GM12878 (cell line): ENCODE results near the gene FGF12. TPM values are rescaled to one million over a fixed set of nuclear protein-coding genes. Genes with fewer than 3 reads are reported as not detected.

Experiments
- ATAC-seq: fragments of 200-7000 bp; cut with Tn5 transposase; 3 replicates; pipeline ENCODE4 v1.9.1; 2020; ENCODE audit warnings: mild to moderate bottlenecking, moderate library complexity
- BruUV-seq: library from RNA; stranded (reverse); fragments of 400-500 nt; replicated peaks from 2 replicates; lab custom pipeline; 2021; lab: Mats Ljungman, UMichigan
- CTCF ChIA-PET: fragments of 300-600 bp; sonication (Branson Sonifier 250); formaldehyde crosslinking; extraction: SDS; loops from one replicate; lab custom pipeline; 2021; ENCODE audit warnings: inconsistent platforms; lab: Yijun Ruan, JAX
- POLR2A ChIA-PET: fragments of 350-600 bp; formaldehyde crosslinking; extraction: SDS; loops from one replicate; lab custom pipeline; 2021; ENCODE audit warnings: inconsistent platforms; lab: Charles Lee
- RAD21 ChIA-PET: fragments of 300-600 bp; sonication (Branson Sonifier 250); formaldehyde crosslinking; loops from one replicate; lab custom pipeline; 2023; ENCODE audit warnings: antibody characterized with exemption; ENCODE audit not compliant: unreplicated experiment; lab: Charles Lee
- SMC1A ChIA-PET: fragments of 300-600 bp; sonication (Branson Sonifier 250); formaldehyde crosslinking; loops from one replicate; lab custom pipeline; 2023; ENCODE audit not compliant: unreplicated experiment, uncharacterized antibody; lab: Charles Lee
- DNase-seq: peaks from one replicate; pipeline ENCODE4 v3.0.0-alpha.2; 2011; ENCODE audit warnings: low read depth, low spot score
- FAIRE-seq: peaks from 3 replicates; lab custom pipeline; 2011; peaks lifted over from hg19 to GRCh38; lab: Jason Lieb, UNC
- H2AFZ ChIP-seq: 2 replicates; pipeline ENCODE4 v1.6.0; 2011; ENCODE audit warnings: low read depth, low read length, control low read depth; ENCODE audit not compliant: control insufficient read depth
- H3K27ac ChIP-seq: 2 replicates; pipeline ENCODE4 v1.5.1; 2011; ENCODE audit warnings: control low read depth; ENCODE audit not compliant: control insufficient read depth, insufficient read depth
- H3K27me3 ChIP-seq, 2 experiments: replicated peaks in 1 of 2; 2 replicates each; pipeline versions ENCODE4 v1.6.0 to v1.6.1; 2011; ENCODE audit warnings: low read length in 1 of 2; ENCODE audit not compliant: control insufficient read depth in 2 of 2, insufficient read depth in 2 of 2
- H3K36me3 ChIP-seq, 2 experiments: 2 replicates each; pipeline ENCODE4 v1.5.1; 2011; ENCODE audit warnings: low read length in 1 of 2; ENCODE audit not compliant: control insufficient read depth in 2 of 2, insufficient read depth in 2 of 2
- H3K4me1 ChIP-seq: 2 replicates; pipeline ENCODE4 v1.6.1; 2011; ENCODE audit warnings: mild to moderate bottlenecking, low read length, moderate library complexity, mixed read lengths; ENCODE audit not compliant: control insufficient read depth, insufficient read depth
- H3K4me2 ChIP-seq: 2 replicates; pipeline ENCODE4 v1.6.0; 2011; ENCODE audit warnings: control low read depth; ENCODE audit not compliant: control insufficient read depth, insufficient read depth
- H3K4me3 ChIP-seq: fragments of 200-600 bp; sonication (generic); 2 replicates; pipeline ENCODE4 v1.5.1; 2016
- H3K79me2 ChIP-seq: 2 replicates; pipeline ENCODE4 v1.6.0; 2011; ENCODE audit warnings: low read length; ENCODE audit not compliant: control insufficient read depth, insufficient read depth
- H3K9ac ChIP-seq: 2 replicates; pipeline ENCODE4 v1.8.0; 2011; ENCODE audit warnings: low read length, control low read depth, mixed read lengths; ENCODE audit not compliant: control insufficient read depth, insufficient read depth
- H3K9me3 ChIP-seq: replicated peaks from 3 replicates; pipeline ENCODE4 v1.5.1; 2011; ENCODE audit warnings: mild to moderate bottlenecking, low read length; ENCODE audit not compliant: control insufficient read depth, insufficient read depth
- H4K20me1 ChIP-seq: 2 replicates; pipeline ENCODE4 v1.6.0; 2011; ENCODE audit not compliant: control insufficient read depth, insufficient read depth
- BACH1 ChIP-seq: fragments of 450-650 bp; IDR thresholded peaks from 2 replicates; pipeline ENCODE4 v1.6.1; 2017; ENCODE audit warnings: mild to moderate bottlenecking, borderline replicate concordance
- ESRRA ChIP-seq: IDR thresholded peaks from 2 replicates; pipeline ENCODE4 v1.6.1; 2012; ENCODE audit warnings: mild to moderate bottlenecking, low read length, improper control_type of control experiment
- NFXL1 ChIP-seq: fragments of 450-650 bp; IDR thresholded peaks from 2 replicates; pipeline ENCODE4 v1.6.1; 2017; ENCODE audit warnings: antibody characterized with exemption, mild to moderate bottlenecking, borderline replicate concordance
- POLR2AphosphoS5 ChIP-seq: IDR thresholded peaks from 2 replicates; pipeline ENCODE4 v1.6.1; 2011; ENCODE audit warnings: mild to moderate bottlenecking, low read length, inconsistent platforms
- RUNX3 ChIP-seq: IDR thresholded peaks from 2 replicates; pipeline ENCODE4 v1.6.1; 2012; ENCODE audit warnings: low read length, inconsistent platforms
- SMAD1 ChIP-seq: fragments of 450-650 bp; IDR thresholded peaks from 2 replicates; pipeline ENCODE4 v1.6.1; 2018; ENCODE audit warnings: mild to moderate bottlenecking, low read depth; ENCODE audit not compliant: partially characterized antibody
- SREBF1 ChIP-seq: IDR thresholded peaks from 2 replicates; pipeline ENCODE4 v1.6.1; 2012; ENCODE audit warnings: mild to moderate bottlenecking, low read length
- SUZ12 ChIP-seq: fragments of 200-600 bp; sonication (generic); IDR thresholded peaks from one replicate; pipeline ENCODE4 v1.6.1; 2018; ENCODE audit warnings: antibody characterized with exemption, mild to moderate bottlenecking; ENCODE audit not compliant: unreplicated experiment
- WGBS: methylation state at CpG from one replicate; pipeline ENCODE4 v1.1.6; 2016; ENCODE audit warnings: low lambda C conversion rate; ENCODE audit not compliant: insufficient replicate concordance, insufficient coverage; ENCODE audit errors: missing lambda C conversion rate; 5-methylcytosine and 5-hydroxymethylcytosine counted together
- in situ Hi-C: fragments of 300-500 bp; cut with MboI; formaldehyde crosslinking; loops from 9 replicates; pipeline ENCODE4 v1.14.3; 2018; ENCODE audit warnings: mixed read lengths
- intact Hi-C: fragments of 100-400 bp; cut with micrococcal nuclease; formaldehyde crosslinking; loops from one replicate; pipeline ENCODE4 v1.14.2; 2022; ENCODE audit not compliant: unreplicated experiment
- polyA plus RNA-seq, 11 experiments: library from polyadenylated mRNA; depleted of rRNA in 4 of 11; unstranded in 6 of 11; stranded (reverse) in 5 of 11; fragments of >200 nt; fragmentation: Nextera tagmentation in 4 of 11; fragmentation: Illumina TruSeq in 1 of 11; extraction: Ambion mirVana in 4 of 11; extraction: Trizol in 1 of 11; gene quantifications; 1 replicate in 1 of 11; 2 replicates in 10 of 11; pipeline versions ENCODE4 v1.2.1 to v1.2.3, GENCODE V29; 2011 to 2016; ENCODE audit warnings: inconsistent platforms in 2 of 11, missing spikeins in 2 of 11, low read depth in 1 of 11
- total RNA-seq, 4 experiments: library from RNA; depleted of rRNA in 3 of 4; stranded (reverse); fragments of >200 nt in 3 of 4; fragmentation: Illumina TruSeq in 1 of 4; extraction: Trizol in 1 of 4; gene quantifications; 2 replicates each; pipeline versions ENCODE4 v1.2.1 to v1.2.3, GENCODE V29; 2013 to 2021
- TF ChIP-seq, protein P1 (sequence below): IDR thresholded peaks from 2 replicates; pipeline ENCODE4 v1.6.1; 2012; ENCODE audit warnings: improper control_type of control experiment, low read depth, low read length; ENCODE audit not compliant: insufficient replicate concordance
- TF ChIP-seq, protein P2 (sequence below): fragments of 150-350 bp; IDR thresholded peaks from 2 replicates; pipeline ENCODE4 v1.6.1; 2016; ENCODE audit warnings: low read depth, low read length

Gene FGF12
- total and polyA plus RNA-seq, 10 of the 15 experiments (the other 5 are each of a cell fraction or from before 2014, with no cell fraction given), result 0.03 to 0.43 (median 0.13) TPM; not detected in 7

GRCh38 chr3:192637803-192638202 lies 89.5 kb downstream of the FGF12 start:
- BruUV-seq, result no TSS peak
- Histone ChIP-seq H3K4me2 (no peak overlapping the region), H3K9ac (no peak overlapping the region), H3K79me2 (no peaks in the 10 kb centered on the region), H3K36me3 (no peaks in the 10 kb centered on the region), H3K4me1 (no peaks in the 10 kb centered on the region), H3K9me3 (no peaks in the 10 kb centered on the region), H3K27ac (no peak overlapping the region), H3K4me3 (no peak overlapping the region), H2AFZ (no peak overlapping the region), H4K20me1 (no peaks in the 10 kb centered on the region), H3K27me3 (no peaks in the 10 kb centered on the region)
- SMC1A ChIA-PET, result no interaction called here
- no peak for DNase-seq
- in situ Hi-C loops, result no loop called here
- CTCF ChIA-PET, result no interaction called here
- POLR2A ChIA-PET, result no interaction called here
- no peak for ATAC-seq
- intact Hi-C loops, result no loop called here
- FAIRE-seq, result no peak
- 0% methylated on average over 1 of the region's 1 CpG for WGBS
- RAD21 ChIA-PET, result no interaction called here
- no peak for TF ChIP-seq ESRRA
- TF ChIP-seq NFXL1, result no peak
- TF ChIP-seq, protein P1, sequence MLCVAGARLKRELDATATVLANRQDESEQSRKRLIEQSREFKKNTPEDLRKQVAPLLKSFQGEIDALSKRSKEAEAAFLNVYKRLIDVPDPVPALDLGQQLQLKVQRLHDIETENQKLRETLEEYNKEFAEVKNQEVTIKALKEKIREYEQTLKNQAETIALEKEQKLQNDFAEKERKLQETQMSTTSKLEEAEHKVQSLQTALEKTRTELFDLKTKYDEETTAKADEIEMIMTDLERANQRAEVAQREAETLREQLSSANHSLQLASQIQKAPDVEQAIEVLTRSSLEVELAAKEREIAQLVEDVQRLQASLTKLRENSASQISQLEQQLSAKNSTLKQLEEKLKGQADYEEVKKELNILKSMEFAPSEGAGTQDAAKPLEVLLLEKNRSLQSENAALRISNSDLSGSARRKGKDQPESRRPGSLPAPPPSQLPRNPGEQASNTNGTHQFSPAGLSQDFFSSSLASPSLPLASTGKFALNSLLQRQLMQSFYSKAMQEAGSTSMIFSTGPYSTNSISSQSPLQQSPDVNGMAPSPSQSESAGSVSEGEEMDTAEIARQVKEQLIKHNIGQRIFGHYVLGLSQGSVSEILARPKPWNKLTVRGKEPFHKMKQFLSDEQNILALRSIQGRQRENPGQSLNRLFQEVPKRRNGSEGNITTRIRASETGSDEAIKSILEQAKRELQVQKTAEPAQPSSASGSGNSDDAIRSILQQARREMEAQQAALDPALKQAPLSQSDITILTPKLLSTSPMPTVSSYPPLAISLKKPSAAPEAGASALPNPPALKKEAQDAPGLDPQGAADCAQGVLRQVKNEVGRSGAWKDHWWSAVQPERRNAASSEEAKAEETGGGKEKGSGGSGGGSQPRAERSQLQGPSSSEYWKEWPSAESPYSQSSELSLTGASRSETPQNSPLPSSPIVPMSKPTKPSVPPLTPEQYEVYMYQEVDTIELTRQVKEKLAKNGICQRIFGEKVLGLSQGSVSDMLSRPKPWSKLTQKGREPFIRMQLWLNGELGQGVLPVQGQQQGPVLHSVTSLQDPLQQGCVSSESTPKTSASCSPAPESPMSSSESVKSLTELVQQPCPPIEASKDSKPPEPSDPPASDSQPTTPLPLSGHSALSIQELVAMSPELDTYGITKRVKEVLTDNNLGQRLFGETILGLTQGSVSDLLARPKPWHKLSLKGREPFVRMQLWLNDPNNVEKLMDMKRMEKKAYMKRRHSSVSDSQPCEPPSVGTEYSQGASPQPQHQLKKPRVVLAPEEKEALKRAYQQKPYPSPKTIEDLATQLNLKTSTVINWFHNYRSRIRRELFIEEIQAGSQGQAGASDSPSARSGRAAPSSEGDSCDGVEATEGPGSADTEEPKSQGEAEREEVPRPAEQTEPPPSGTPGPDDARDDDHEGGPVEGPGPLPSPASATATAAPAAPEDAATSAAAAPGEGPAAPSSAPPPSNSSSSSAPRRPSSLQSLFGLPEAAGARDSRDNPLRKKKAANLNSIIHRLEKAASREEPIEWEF, result no peak
- TF ChIP-seq, protein P2, sequence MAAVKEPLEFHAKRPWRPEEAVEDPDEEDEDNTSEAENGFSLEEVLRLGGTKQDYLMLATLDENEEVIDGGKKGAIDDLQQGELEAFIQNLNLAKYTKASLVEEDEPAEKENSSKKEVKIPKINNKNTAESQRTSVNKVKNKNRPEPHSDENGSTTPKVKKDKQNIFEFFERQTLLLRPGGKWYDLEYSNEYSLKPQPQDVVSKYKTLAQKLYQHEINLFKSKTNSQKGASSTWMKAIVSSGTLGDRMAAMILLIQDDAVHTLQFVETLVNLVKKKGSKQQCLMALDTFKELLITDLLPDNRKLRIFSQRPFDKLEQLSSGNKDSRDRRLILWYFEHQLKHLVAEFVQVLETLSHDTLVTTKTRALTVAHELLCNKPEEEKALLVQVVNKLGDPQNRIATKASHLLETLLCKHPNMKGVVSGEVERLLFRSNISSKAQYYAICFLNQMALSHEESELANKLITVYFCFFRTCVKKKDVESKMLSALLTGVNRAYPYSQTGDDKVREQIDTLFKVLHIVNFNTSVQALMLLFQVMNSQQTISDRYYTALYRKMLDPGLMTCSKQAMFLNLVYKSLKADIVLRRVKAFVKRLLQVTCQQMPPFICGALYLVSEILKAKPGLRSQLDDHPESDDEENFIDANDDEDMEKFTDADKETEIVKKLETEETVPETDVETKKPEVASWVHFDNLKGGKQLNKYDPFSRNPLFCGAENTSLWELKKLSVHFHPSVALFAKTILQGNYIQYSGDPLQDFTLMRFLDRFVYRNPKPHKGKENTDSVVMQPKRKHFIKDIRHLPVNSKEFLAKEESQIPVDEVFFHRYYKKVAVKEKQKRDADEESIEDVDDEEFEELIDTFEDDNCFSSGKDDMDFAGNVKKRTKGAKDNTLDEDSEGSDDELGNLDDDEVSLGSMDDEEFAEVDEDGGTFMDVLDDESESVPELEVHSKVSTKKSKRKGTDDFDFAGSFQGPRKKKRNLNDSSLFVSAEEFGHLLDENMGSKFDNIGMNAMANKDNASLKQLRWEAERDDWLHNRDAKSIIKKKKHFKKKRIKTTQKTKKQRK, result no peak
- TF ChIP-seq POLR2AphosphoS5, result no peak
- no peak for TF ChIP-seq SREBF1
- no peak for TF ChIP-seq SMAD1
- no peak for TF ChIP-seq SUZ12
- TF ChIP-seq BACH1, result no peak
- TF ChIP-seq RUNX3, result no peak
